ENCODE measurements around the gene CRACR2B.
A peak's percentile ranks its signal among the peaks of the same experiment; 100 is the strongest.

CRACR2B gene

GRCh38 chr11:809287-810039, 18.3 kb upstream of the CRACR2B start, which contains the start of gene RPLP2:
Gene RPLP2 (plus strand): TSS chr11:809967. CDS start chr11:810235, 268 bp downstream.
- DNase-seq (ENCODE audit: low read depth, low spot score), result peak; percentile 85

GRCh38 chr11:810040-810567, 17.6 kb upstream of the CRACR2B start:
- DNase-seq (ENCODE audit: low read depth, low spot score), result no peak
- H3K27ac ChIP-seq, result peak overlapping the region; percentile 92

More at GRCh38 chr11:809287-810039, 18.3 kb upstream of the CRACR2B start, which contains the start of gene RPLP2:
- peak within 1 kb of the TSS; percentile 92 for H3K27ac ChIP-seq

GRCh38 chr11:811446-812245, 16.1 kb upstream of the CRACR2B start:
- DNase-seq (ENCODE audit: low read depth, low spot score), result no peak
- peak overlapping the region; percentile 92 for H3K27ac ChIP-seq

- peak overlapping the region; percentile 92 for H3K27ac ChIP-seq
- no peak for DNase-seq (ENCODE audit: low read depth, low spot score)
Observed at GRCh38 chr11:812390-812789, 15.3 kb upstream of the CRACR2B start.

- H3K27ac ChIP-seq, result no peak overlapping the region
- no peak for DNase-seq (ENCODE audit: low read depth, low spot score)
Observed at GRCh38 chr11:813072-813455, 14.7 kb upstream of the CRACR2B start.

GRCh38 chr11:813456-814096, 14.1 kb upstream of the CRACR2B start:
- H3K27ac ChIP-seq, result no peak overlapping the region

GRCh38 chr11:815675-816432, 11.9 kb upstream of the CRACR2B start:
- no peak overlapping the region for H3K27ac ChIP-seq
- DNase-seq (ENCODE audit: low read depth, low spot score), result no peak

More at GRCh38 chr11:813456-814096, 14.1 kb upstream of the CRACR2B start:
- DNase-seq (ENCODE audit: low read depth, low spot score), result no peak

GRCh38 chr11:816433-816779, 11.3 kb upstream of the CRACR2B start:
- no peak overlapping the region for H3K27ac ChIP-seq
- no peak for DNase-seq (ENCODE audit: low read depth, low spot score)

- peak within 1 kb of the TSS; percentile 92 for H3K27ac ChIP-seq
- no peak for DNase-seq (ENCODE audit: low read depth, low spot score)
Observed at GRCh38 chr11:818396-819128, 9.2 kb upstream of the CRACR2B start, which contains the start of gene PNPLA2. Gene PNPLA2 (plus strand): TSS chr11:818914. CDS start chr11:819719, 805 bp downstream.

GRCh38 chr11:819129-819931, 8.4 kb upstream of the CRACR2B start:
- no peak for DNase-seq (ENCODE audit: low read depth, low spot score)
- peak overlapping the region; percentile 92 for H3K27ac ChIP-seq

- DNase-seq (ENCODE audit: low read depth, low spot score), result no peak
- H3K27ac ChIP-seq, result peak overlapping the region; percentile 92
Observed at GRCh38 chr11:819943-820649, 7.6 kb upstream of the CRACR2B start.

GRCh38 chr11:820655-821511, 6.8 kb upstream of the CRACR2B start:
- no peak for DNase-seq (ENCODE audit: low read depth, low spot score)
- peak overlapping the region; percentile 92 for H3K27ac ChIP-seq

GRCh38 chr11:821512-822371, 6.0 kb upstream of the CRACR2B start:
- peak overlapping the region; percentile 92 for H3K27ac ChIP-seq
- DNase-seq (ENCODE audit: low read depth, low spot score), result no peak

GRCh38 chr11:823441-824291, 4.1 kb upstream of the CRACR2B start:
- no peak overlapping the region for H3K27ac ChIP-seq
- DNase-seq (ENCODE audit: low read depth, low spot score), result no peak

GRCh38 chr11:824292-824880, 3.3 kb upstream of the CRACR2B start:
- no peak for DNase-seq (ENCODE audit: low read depth, low spot score)
- no peak overlapping the region for H3K27ac ChIP-seq

All from epithelial cell of prostate (primary cell).